Measurements from ENCODE around the gene S100A2. TPM values are rescaled to one million over a fixed set of nuclear protein-coding genes. Genes with fewer than 3 reads are reported as not detected.

S100A2 gene
- total and polyA plus RNA-seq, 2 donors (not counting 3 experiments of a cell fraction or from before 2014, with no cell fraction given): 4.0 to 4.3 TPM

GRCh38 chr1:153550398-153550758 lies 15.3 kb downstream of the S100A2 start:
- Histone ChIP-seq H3K9me3 (replicated peaks; ENCODE audit: control insufficient read depth, insufficient read depth, low read length) (no peaks in the 10 kb centered on the region), H4K20me1 (replicated peaks; ENCODE audit: control insufficient read depth, extremely low read depth, insufficient read depth, low read length) (no peaks in the 10 kb centered on the region), H3K36me3 (ENCODE audit: control insufficient read depth in 2 of 2, extremely low read depth in 1 of 2, insufficient read depth in 2 of 2, low read length in 2 of 2) (no peaks in the 10 kb centered on the region), H3K9ac (replicated peaks; ENCODE audit: extremely low read depth, insufficient read depth, low read length) (no peak overlapping the region), H2AFZ (ENCODE audit: low read depth, low read length) (no peak overlapping the region), H3K4me2 (ENCODE audit: insufficient read depth, low read length) (no peak overlapping the region), H3K27me3 (ENCODE audit: control insufficient read depth in 2 of 2, insufficient read depth in 2 of 2, low read length in 2 of 2) (no peaks in the 10 kb centered on the region), H3K27ac (ENCODE audit: insufficient read depth, low read depth, low read length) (no peak overlapping the region), H3K79me2 (ENCODE audit: control insufficient read depth, insufficient read depth, low read length) (no peaks in the 10 kb centered on the region), H3K4me3 (replicated peaks in 1 of 3; ENCODE audit: insufficient read depth in 1 of 3, low read depth in 1 of 3, low read length in 3 of 3) (no peak overlapping the region), H3K4me1 (ENCODE audit: control insufficient read depth, extremely low read depth, insufficient read depth, low read length) (peaks cover 21% of the 10 kb centered on the region), H3K9me1 (replicated peaks; ENCODE audit: control insufficient read depth, extremely low read depth, insufficient read depth, low read length) (no peaks in the 10 kb centered on the region)
- DNase-seq (ENCODE audit: low read depth, low spot score) (no peak), FAIRE-seq (no peak)
- CTCF ChIA-PET: interaction anchor here (0.6 to 3.3 kb wide), 8 partner anchors 10 to 77 kb away, joined by 3 to 13 read pairs (median 4); partner anchors contain the start of gene S100A13
- dilution Hi-C loops (cut with MboI; ENCODE audit: extremely low pct_ligation_motif_present, low sequenced_read_pairs) (no loop called here), intact Hi-C loops (cut with micrococcal nuclease) (no loop called here)
- POLR2A ChIA-PET: no interaction called here
- TF ChIP-seq POLR2A (IDR thresholded peaks at IDR 0.05; ENCODE audit: low read depth, low read length) (no peak), MAX (IDR thresholded peaks at IDR 0.05; ENCODE audit: insufficient read depth, insufficient read length) (no peak), FOS (IDR thresholded peaks at IDR 0.05; ENCODE audit: borderline replicate concordance, insufficient read depth, low read length) (no peak), CTCF (IDR thresholded peaks at IDR 0.05; ENCODE audit: extremely low read depth in 1 of 2, insufficient read depth in 1 of 2, low read depth in 1 of 2, low read length in 2 of 2) (no peak)
- no TSS peak for BruUV-seq (replicated peaks)

GRCh38 chr1:153549741-153550397 lies 15.8 kb downstream of the S100A2 start:
- Histone ChIP-seq H3K79me2 (ENCODE audit: control insufficient read depth, insufficient read depth, low read length) (no peaks in the 10 kb centered on the region), H3K4me2 (ENCODE audit: insufficient read depth, low read length) (no peak overlapping the region), H3K27me3 (ENCODE audit: control insufficient read depth in 2 of 2, insufficient read depth in 2 of 2, low read length in 2 of 2) (no peaks in the 10 kb centered on the region), H3K4me1 (ENCODE audit: control insufficient read depth, extremely low read depth, insufficient read depth, low read length) (peaks cover 26% of the 10 kb centered on the region), H3K4me3 (replicated peaks in 1 of 3; ENCODE audit: insufficient read depth in 1 of 3, low read depth in 1 of 3, low read length in 3 of 3) (no peak overlapping the region), H2AFZ (ENCODE audit: low read depth, low read length) (peak overlapping the region; percentile 66), H3K27ac (ENCODE audit: insufficient read depth, low read depth, low read length) (peak overlapping the region; percentile 25), H3K9ac (replicated peaks; ENCODE audit: extremely low read depth, insufficient read depth, low read length) (no peak overlapping the region), H3K9me3 (replicated peaks; ENCODE audit: control insufficient read depth, insufficient read depth, low read length) (no peaks in the 10 kb centered on the region), H4K20me1 (replicated peaks; ENCODE audit: control insufficient read depth, extremely low read depth, insufficient read depth, low read length) (no peaks in the 10 kb centered on the region), H3K9me1 (replicated peaks; ENCODE audit: control insufficient read depth, extremely low read depth, insufficient read depth, low read length) (no peaks in the 10 kb centered on the region), H3K36me3 (ENCODE audit: control insufficient read depth in 2 of 2, extremely low read depth in 1 of 2, insufficient read depth in 2 of 2, low read length in 2 of 2) (no peaks in the 10 kb centered on the region)
- dilution Hi-C loops (cut with MboI; ENCODE audit: extremely low pct_ligation_motif_present, low sequenced_read_pairs) (no loop called here), intact Hi-C loops (cut with micrococcal nuclease) (loop anchor here (1.0 kb wide), 2 partner anchors 14 to 16 kb away; no protein-coding TSS in a partner anchor)
- POLR2A ChIA-PET: no interaction called here
- DNase-seq (ENCODE audit: low read depth, low spot score): no peak
- CTCF ChIA-PET: interaction anchor here (0.6 to 3.3 kb wide), 8 partner anchors 11 to 39 kb away, joined by 3 to 13 read pairs (median 4); no protein-coding TSS in a partner anchor
- BruUV-seq (replicated peaks): no TSS peak
- no peak for FAIRE-seq
- TF ChIP-seq CTCF (IDR thresholded peaks at IDR 0.05; ENCODE audit: extremely low read depth in 1 of 2, insufficient read depth in 1 of 2, low read depth in 1 of 2, low read length in 2 of 2) (no peak), JUN (IDR thresholded peaks at IDR 0.05; ENCODE audit: borderline replicate concordance, insufficient read depth, insufficient read length, low read depth) (no peak), MYC (IDR thresholded peaks at IDR 0.05; ENCODE audit: low read depth, low read length) (no peak), GATA2 (IDR thresholded peaks at IDR 0.05; ENCODE audit: insufficient read depth, insufficient read length, low read depth, low read length) (no peak), POLR2AphosphoS5 (IDR thresholded peaks at IDR 0.05; ENCODE audit: insufficient read depth, low read depth, low read length) (no peak), EZH2 (IDR thresholded peaks at IDR 0.05; ENCODE audit: borderline replicate concordance, low read depth, low read length, severe bottlenecking) (no peak), FOS (IDR thresholded peaks at IDR 0.05; ENCODE audit: borderline replicate concordance, insufficient read depth, low read length) (no peak), MAX (IDR thresholded peaks at IDR 0.05; ENCODE audit: insufficient read depth, insufficient read length) (no peak), POLR2A (IDR thresholded peaks at IDR 0.05; ENCODE audit: low read depth, low read length) (no peak)
